A549 (cell line): ENCODE measurements around the gene ACAP1. TPM values are rescaled to one million over a fixed set of nuclear protein-coding genes. Genes with fewer than 3 reads are reported as not detected.

Experiments
- ATAC-seq, 2 experiments: fragments of 200-7000 bp in 1 of 2; fragments of >200 bp in 1 of 2; cut with Nextera tagmentation in 1 of 2; cut with Tn5 transposase in 1 of 2; 3 replicates each; pipeline versions ENCODE4 v1.8.0 to v1.9.1; 2018 to 2020; ENCODE audit warnings: mild to moderate bottlenecking in 1 of 2, moderate library complexity in 1 of 2
- CTCF ChIA-PET: fragments of 300-600 bp; sonication (Branson Sonifier 250); formaldehyde crosslinking; extraction: SDS; loops from one replicate; lab custom pipeline; 2021; ENCODE audit warnings: antibody characterized with exemption, inconsistent platforms; lab: Yijun Ruan, JAX
- POLR2A ChIA-PET: fragments of 350-600 bp; formaldehyde crosslinking; extraction: SDS; loops from one replicate; lab custom pipeline; 2021; ENCODE audit warnings: antibody characterized with exemption, inconsistent platforms; lab: Yijun Ruan, JAX
- DNase-seq, 2 experiments: peaks; one replicate each; pipeline versions ENCODE4 v3.0.0 to v3.0.0-alpha.2; 2011 to 2016; ENCODE audit warnings: low read depth in 1 of 2, low spot score in 1 of 2
- FAIRE-seq: peaks from 2 replicates; lab custom pipeline; 2011; peaks lifted over from hg19 to GRCh38; lab: Jason Lieb, UNC
- H3K27ac ChIP-seq, 2 experiments: fragments of >200 bp; sonication (Bioruptor Twin); formaldehyde crosslinking; 3 replicates each; pipeline ENCODE4 v1.5.1; 2016 to 2017
- H3K4me1 ChIP-seq: fragments of >200 bp; sonication (Bioruptor Twin); formaldehyde crosslinking; 3 replicates; pipeline ENCODE4 v1.6.1; 2016
- H3K4me2 ChIP-seq: fragments of >200 bp; sonication (Bioruptor Twin); formaldehyde crosslinking; 3 replicates; pipeline ENCODE4 v1.6.1; 2016
- H3K4me3 ChIP-seq: fragments of >200 bp; sonication (Bioruptor Twin); formaldehyde crosslinking; 3 replicates; pipeline ENCODE4 v1.5.1; 2016
- H3K9me3 ChIP-seq: fragments of >200 bp; sonication (Bioruptor Twin); formaldehyde crosslinking; 3 replicates; pipeline ENCODE4 v1.6.1; 2016
- BHLHE40 ChIP-seq: IDR thresholded peaks from 2 replicates; pipeline ENCODE4 v1.6.1; 2012; ENCODE audit warnings: low read depth, low read length, inconsistent platforms
- CBX2 ChIP-seq: fragments of 200-600 bp; sonication (generic); IDR thresholded peaks from 2 replicates; pipeline ENCODE4 v1.6.1; 2016; ENCODE audit warnings: low read depth, mild to moderate bottlenecking, borderline replicate concordance
- CEBPB ChIP-seq, 2 experiments: fragments of >200 bp in 1 of 2; sonication (Bioruptor Twin) in 1 of 2; formaldehyde crosslinking in 1 of 2; IDR thresholded peaks; 2 replicates each; pipeline ENCODE4 v1.6.1; 2012 to 2016
- EHF ChIP-seq: fragments of 250-450 bp; sonication (Bioruptor Pico); IDR thresholded peaks from 2 replicates; pipeline ENCODE4 v1.5.0; 2020; ENCODE audit warnings: mild to moderate bottlenecking
- FOXS1 ChIP-seq: fragments of 250-450 bp; sonication (Bioruptor Pico); IDR thresholded peaks from 2 replicates; pipeline ENCODE4 v1.5.0; 2020; ENCODE audit warnings: mild to moderate bottlenecking, moderate library complexity
- HDAC2 ChIP-seq: fragments of 200-600 bp; sonication (generic); IDR thresholded peaks from 2 replicates; pipeline ENCODE4 v1.6.1; 2016
- HOXB5 ChIP-seq: fragments of 250-450 bp; sonication (Bioruptor Pico); IDR thresholded peaks from 2 replicates; pipeline ENCODE4 v1.5.0; 2020; ENCODE audit warnings: mild to moderate bottlenecking, moderate library complexity
- MAZ ChIP-seq: fragments of 150-350 bp; IDR thresholded peaks from 2 replicates; pipeline ENCODE4 v1.6.1; 2014; ENCODE audit warnings: antibody characterized with exemption, low read depth, low read length, borderline replicate concordance
- MYC ChIP-seq: IDR thresholded peaks from 2 replicates; pipeline ENCODE4 v1.6.1; 2012; ENCODE audit warnings: mild to moderate bottlenecking, inconsistent platforms, low read length, improper control_type of control experiment, borderline replicate concordance
- NFE2L2 ChIP-seq: fragments of 150-350 bp; conservative IDR thresholded peaks from 2 replicates; pipeline ENCODE4 v1.6.1; 2014; ENCODE audit warnings: low read length
- POLR2A ChIP-seq: IDR thresholded peaks from 2 replicates; pipeline ENCODE4 v1.6.1; 2012; ENCODE audit warnings: mild to moderate bottlenecking, low read length
- POLR2AphosphoS2 ChIP-seq: conservative IDR thresholded peaks from 2 replicates; pipeline ENCODE4 v1.6.1; 2012; ENCODE audit warnings: low read length, improper control_type of control experiment, inconsistent platforms
- RFX5 ChIP-seq: fragments of 450-650 bp; IDR thresholded peaks from 2 replicates; pipeline ENCODE4 v1.7.1; 2014; ENCODE audit warnings: antibody characterized with exemption, mild to moderate bottlenecking, moderate library complexity
- SREBF2 ChIP-seq: fragments of 450-650 bp; IDR thresholded peaks from 2 replicates; pipeline ENCODE4 v1.6.1; 2014; ENCODE audit warnings: mild to moderate bottlenecking, moderate library complexity
- TFCP2L1 ChIP-seq: fragments of 250-450 bp; sonication (Bioruptor Pico); IDR thresholded peaks from 2 replicates; pipeline ENCODE4 v1.5.0; 2021; ENCODE audit warnings: mild to moderate bottlenecking
- TP53 ChIP-seq: fragments of 250-450 bp; sonication (Bioruptor Pico); IDR thresholded peaks from 2 replicates; pipeline ENCODE4 v1.5.0; 2021; ENCODE audit warnings: mild to moderate bottlenecking, moderate library complexity
- WGBS: methylation state at CpG from one replicate; pipeline ENCODE4 v1.1.6; 2017; ENCODE audit errors: missing lambda C conversion rate; 5-methylcytosine and 5-hydroxymethylcytosine counted together
- polyA plus RNA-seq, 4 experiments: library from polyadenylated mRNA; depleted of rRNA in 3 of 4; stranded (reverse); fragments of >200 nt; fragmentation: RNase III in 1 of 4; extraction: RNeasy Plus Mini Kit Qiagen cat#74134 plus additional on column Dnase treatment in 1 of 4; gene quantifications; 2 replicates in 3 of 4; 3 replicates in 1 of 4; pipeline ENCODE4 v1.2.3, GENCODE V29; 2011 to 2017
- TF ChIP-seq, protein P1 (sequence below): fragments of >200 bp; sonication (Bioruptor Twin); formaldehyde crosslinking; IDR thresholded peaks from 3 replicates; pipeline ENCODE4 v1.6.1; 2016
- TF ChIP-seq, protein P2 (sequence below): IDR thresholded peaks from 2 replicates; pipeline ENCODE4 v1.6.1; 2012
- TF ChIP-seq, protein P3 (sequence below): fragments of 200-600 bp; sonication (generic); IDR thresholded peaks from 2 replicates; pipeline ENCODE4 v1.6.1; 2016; ENCODE audit warnings: antibody characterized with exemption, mild to moderate bottlenecking, moderate library complexity

The ACAP1 gene
- polyA plus RNA-seq, 2 of the 4 experiments (the other 2 are of a cell fraction), result 0.41 to 1.3 TPM

DNA sequence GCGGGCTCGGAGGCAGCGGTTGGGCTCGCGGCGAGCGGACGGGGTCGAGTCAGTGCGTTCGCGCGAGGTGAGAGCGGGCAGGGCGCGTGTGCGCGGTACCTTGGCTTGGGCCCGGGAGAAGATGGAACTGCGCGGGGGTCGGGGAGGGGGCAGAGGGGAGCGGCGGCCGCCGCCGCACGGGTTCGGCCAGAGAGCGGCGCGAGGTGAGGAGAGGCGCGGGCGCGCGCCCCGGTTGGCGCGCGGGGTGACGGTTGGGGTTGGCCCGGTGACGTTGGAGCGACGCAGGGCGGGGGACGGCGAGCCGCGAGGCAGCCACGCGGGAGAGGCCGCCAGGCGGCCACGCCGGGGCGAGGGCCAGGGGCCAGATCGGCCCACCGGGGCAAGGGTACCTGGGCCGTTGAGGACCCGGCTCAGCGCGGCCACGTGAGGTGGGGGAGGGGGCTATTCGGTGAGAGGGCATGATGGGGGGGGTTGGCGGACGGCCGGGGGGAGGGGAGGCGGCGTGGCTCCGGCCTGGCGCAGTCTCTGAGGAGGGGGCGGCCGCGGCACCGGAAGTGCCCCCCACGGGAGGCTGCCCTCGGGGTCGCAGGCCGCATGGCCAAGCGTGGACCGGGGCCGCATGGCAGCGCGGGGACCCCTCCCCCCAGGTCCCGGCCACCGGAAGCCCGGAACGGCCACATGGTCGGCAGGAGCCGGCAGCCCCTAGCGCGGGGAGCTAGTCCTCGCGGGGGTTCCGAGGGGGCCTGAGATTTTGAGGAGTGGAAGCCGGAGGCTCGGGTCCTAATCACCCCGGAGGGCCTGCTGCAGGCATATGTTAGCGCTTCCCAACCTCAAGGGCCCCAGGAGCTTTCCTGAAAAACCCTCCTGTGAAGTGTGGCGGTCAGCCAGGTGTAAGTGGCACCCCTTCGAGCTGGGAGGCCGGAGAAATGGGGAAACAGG, 28.4 kb upstream of the ACAP1 start (continued):
- no peak for TF ChIP-seq NFE2L2
- TF ChIP-seq EHF (CRISPR knock-in tag), result peak; percentile 33; the same call in 1 of the 2 replicates
- TF ChIP-seq RFX5, result no peak
- TF ChIP-seq POLR2AphosphoS2, result peak; percentile 76; the same call in 1 of the 2 replicates
- no peak for TF ChIP-seq SREBF2

DNA sequence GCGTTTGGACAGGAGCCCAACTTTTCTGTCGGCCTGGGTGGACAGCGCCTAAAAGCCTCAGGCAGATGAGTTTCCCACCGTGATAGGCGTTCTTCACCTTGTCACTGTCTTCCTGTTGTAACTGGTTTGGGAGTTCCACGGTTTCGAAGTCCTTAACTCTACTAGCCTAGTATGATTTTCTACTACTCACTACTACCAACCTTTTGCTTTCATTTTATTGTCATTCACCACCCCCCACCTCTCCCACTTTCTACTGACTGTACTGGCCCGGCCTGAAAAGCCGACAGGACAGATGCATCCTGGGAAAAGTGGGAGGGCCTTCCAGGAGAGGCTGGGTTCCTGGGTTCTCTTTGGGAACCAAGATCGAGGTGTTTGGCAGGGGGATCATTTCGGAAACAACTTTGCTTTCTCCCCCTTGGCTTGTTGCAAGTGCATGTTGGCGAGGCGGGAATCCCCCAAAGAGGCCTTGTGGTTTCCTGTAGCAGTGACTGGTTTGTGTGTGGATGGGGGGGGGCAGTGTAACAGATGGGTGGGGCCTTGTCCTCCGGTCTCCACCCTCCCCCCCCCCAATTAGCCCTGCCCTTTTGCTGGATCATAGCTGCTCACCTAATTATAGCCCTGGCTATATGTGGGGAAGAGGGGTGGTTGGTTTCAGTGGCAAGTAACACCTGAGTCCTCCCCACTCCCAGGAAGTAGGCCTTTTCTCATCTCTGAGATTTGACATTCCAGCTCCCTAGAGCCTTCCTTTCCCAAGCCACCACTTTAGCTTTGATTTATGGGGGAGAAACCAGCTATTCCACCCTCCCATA, 27.5 kb upstream of the ACAP1 start:
- peak; percentile 39 for FAIRE-seq
- under 1% methylated on average over 14 of the region's 14 CpGs for WGBS
- POLR2A ChIA-PET, result interaction anchor here (0.5 to 1.1 kb wide), 5 partner anchors 9 to 408 kb away, joined by 3 to 4 read pairs (median 3); partner anchors contain the start of genes DNAH2, POLR2A and TMEM256

More for the DNA sequence above, 27.5 kb upstream of the ACAP1 start:
- peak overlapping the region; percentile 98 to 100 for H3K27ac ChIP-seq
- no peak for TF ChIP-seq HDAC2
- TF ChIP-seq MAZ, result no peak
- TF ChIP-seq HOXB5 (CRISPR knock-in tag), result no peak
- no peak for TF ChIP-seq BHLHE40
- TF ChIP-seq MYC, result peak; percentile 50; the same call in 1 of the 2 replicates
- TF ChIP-seq, protein P1, sequence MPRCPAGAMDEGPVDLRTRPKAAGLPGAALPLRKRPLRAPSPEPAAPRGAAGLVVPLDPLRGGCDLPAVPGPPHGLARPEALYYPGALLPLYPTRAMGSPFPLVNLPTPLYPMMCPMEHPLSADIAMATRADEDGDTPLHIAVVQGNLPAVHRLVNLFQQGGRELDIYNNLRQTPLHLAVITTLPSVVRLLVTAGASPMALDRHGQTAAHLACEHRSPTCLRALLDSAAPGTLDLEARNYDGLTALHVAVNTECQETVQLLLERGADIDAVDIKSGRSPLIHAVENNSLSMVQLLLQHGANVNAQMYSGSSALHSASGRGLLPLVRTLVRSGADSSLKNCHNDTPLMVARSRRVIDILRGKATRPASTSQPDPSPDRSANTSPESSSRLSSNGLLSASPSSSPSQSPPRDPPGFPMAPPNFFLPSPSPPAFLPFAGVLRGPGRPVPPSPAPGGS, result 0 out of 3 replicates have a peak, but pooled peaks have one; percentile 22
- TF ChIP-seq, protein P2, sequence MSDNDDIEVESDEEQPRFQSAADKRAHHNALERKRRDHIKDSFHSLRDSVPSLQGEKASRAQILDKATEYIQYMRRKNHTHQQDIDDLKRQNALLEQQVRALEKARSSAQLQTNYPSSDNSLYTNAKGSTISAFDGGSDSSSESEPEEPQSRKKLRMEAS, result no peak
- TF ChIP-seq FOXS1 (CRISPR knock-in tag), result no peak
- TF ChIP-seq, protein P3, sequence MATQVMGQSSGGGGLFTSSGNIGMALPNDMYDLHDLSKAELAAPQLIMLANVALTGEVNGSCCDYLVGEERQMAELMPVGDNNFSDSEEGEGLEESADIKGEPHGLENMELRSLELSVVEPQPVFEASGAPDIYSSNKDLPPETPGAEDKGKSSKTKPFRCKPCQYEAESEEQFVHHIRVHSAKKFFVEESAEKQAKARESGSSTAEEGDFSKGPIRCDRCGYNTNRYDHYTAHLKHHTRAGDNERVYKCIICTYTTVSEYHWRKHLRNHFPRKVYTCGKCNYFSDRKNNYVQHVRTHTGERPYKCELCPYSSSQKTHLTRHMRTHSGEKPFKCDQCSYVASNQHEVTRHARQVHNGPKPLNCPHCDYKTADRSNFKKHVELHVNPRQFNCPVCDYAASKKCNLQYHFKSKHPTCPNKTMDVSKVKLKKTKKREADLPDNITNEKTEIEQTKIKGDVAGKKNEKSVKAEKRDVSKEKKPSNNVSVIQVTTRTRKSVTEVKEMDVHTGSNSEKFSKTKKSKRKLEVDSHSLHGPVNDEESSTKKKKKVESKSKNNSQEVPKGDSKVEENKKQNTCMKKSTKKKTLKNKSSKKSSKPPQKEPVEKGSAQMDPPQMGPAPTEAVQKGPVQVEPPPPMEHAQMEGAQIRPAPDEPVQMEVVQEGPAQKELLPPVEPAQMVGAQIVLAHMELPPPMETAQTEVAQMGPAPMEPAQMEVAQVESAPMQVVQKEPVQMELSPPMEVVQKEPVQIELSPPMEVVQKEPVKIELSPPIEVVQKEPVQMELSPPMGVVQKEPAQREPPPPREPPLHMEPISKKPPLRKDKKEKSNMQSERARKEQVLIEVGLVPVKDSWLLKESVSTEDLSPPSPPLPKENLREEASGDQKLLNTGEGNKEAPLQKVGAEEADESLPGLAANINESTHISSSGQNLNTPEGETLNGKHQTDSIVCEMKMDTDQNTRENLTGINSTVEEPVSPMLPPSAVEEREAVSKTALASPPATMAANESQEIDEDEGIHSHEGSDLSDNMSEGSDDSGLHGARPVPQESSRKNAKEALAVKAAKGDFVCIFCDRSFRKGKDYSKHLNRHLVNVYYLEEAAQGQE, result peak; percentile 23
- TF ChIP-seq POLR2A, result 0 out of 2 replicates have a peak, but pooled peaks have one; percentile 23
- peak; percentile 27; the same call in 1 of the 2 replicates for TF ChIP-seq TFCP2L1 (CRISPR knock-in tag)
- TF ChIP-seq CEBPB (IDR thresholded peaks at IDR 0.05), result no peak
- TF ChIP-seq CBX2, result no peak
- peak; percentile 29; the same call in 1 of the 2 replicates for TF ChIP-seq TP53
- H3K4me1 ChIP-seq, result peaks cover 46% of the 10 kb centered on the region
- H3K9me3 ChIP-seq, result no peaks in the 10 kb centered on the region
- DNase-seq (peak; percentile 89 to 97), ATAC-seq (peak; percentile 37 to 58; a peak in 4 of 6 replicates)
- H3K4me2 ChIP-seq, result peak overlapping the region; percentile 95
- CTCF ChIA-PET, result interaction anchor here (0.9 to 4.5 kb wide), 6 partner anchors 9 to 47 kb away, joined by 3 to 22 read pairs (median 5); partner anchors contain the start of gene TMEM95
- H3K4me3 ChIP-seq, result peak overlapping the region; percentile 98
